Measurements from ENCODE around the gene SCAND1.
"Not testable (repeated sequence)": the region's sequence is repeated elsewhere in the genome, so short reads cannot be mapped to it uniquely, and the experiment has no call there.

SCAND1 gene

GRCh38 chr20:35954200-35954906 lies at the start of gene SCAND1:
TSS of gene SCAND1 (minus strand) at chr20:35954502. CDS start at chr20:35954284, 218 bp downstream.
- TF ChIP-seq POLR2A (IDR thresholded peaks at IDR 0.05; ENCODE audit: low read depth, low read length) = peak; percentile 86
- DNase-seq (ENCODE audit: insufficient read length, low spot score) (peak; percentile 88), FAIRE-seq (peak; percentile 15)

GRCh38 chr20:36004045-36004444 lies 49.7 kb upstream of the SCAND1 start:
- no peak for FAIRE-seq

GRCh38 chr20:36002855-36003254 lies 48.6 kb upstream of the SCAND1 start:
- DNase-seq (ENCODE audit: insufficient read length, low spot score) = no peak
- no peak for TF ChIP-seq POLR2A (IDR thresholded peaks at IDR 0.05; ENCODE audit: low read depth, low read length)
- no peak for FAIRE-seq

More at GRCh38 chr20:36004045-36004444, 49.7 kb upstream of the SCAND1 start:
- no peak for TF ChIP-seq POLR2A (IDR thresholded peaks at IDR 0.05; ENCODE audit: low read depth, low read length)
- DNase-seq (ENCODE audit: insufficient read length, low spot score) = no peak

DNA sequence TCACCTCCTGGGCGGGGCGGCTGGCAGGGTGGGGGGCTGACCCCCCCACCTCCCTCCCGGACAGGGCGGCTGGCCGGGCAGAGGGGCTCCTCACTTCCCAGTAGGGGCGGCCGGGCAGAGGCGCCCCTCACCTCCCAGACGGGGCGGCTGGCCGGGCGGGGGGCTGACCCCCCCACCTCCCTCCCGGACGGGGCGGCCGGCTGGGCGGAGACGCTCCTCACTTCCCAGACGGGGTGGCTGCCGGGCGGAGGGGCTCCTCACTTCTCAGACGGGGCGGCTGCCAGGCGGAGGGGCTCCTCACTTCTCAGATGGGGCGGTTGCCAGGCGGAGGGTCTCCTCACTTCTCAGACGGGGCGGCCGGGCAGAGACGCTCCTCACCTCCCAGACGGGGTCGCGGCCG lies 47.0 kb upstream of the SCAND1 start:
- not testable (repeated sequence) for DNase-seq (ENCODE audit: insufficient read length, low spot score); FAIRE-seq

DNA sequence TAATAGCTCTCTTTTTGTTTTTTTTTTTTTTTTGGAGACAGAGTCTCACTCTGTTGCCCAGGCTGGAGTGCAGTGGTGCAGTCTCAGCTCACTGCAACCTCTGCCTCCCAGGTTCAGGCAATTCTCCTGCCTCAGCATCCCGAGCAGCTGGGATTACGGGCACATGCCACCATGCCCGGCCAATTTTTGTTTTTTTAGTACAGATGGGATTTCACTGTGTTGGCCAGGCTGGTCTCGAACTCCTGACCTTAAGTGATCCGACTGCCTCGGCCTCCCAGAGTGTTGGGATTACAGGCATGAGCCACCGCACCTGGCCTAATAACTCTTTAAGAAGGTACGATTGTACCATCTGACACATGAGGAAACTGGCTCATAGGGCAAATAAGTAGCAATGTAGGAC lies 42.2 kb upstream of the SCAND1 start:
- FAIRE-seq; DNase-seq (ENCODE audit: insufficient read length, low spot score): not testable (repeated sequence)

DNA sequence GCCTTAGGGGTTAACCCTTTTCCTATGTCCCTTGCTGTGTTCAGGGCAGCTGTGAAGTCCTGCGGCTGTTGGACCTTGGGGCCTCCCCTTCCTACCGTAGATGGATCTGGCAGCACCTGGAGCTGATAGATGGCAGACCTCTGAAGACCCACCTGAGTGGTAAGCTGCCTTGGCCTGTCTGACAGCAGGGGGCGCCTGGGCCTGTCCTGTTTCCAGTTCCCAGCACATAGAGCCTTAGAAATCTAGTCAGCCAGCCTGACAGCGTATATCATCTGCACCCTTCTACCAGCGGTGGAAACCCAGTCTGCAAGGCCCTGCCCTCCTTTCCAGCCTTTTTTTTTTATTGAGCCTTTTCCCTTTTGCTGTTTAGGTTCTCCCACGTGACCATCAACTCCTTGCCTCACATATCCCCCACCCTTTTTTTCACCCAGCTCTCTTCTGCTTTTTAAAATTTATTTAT lies 40.7 kb upstream of the SCAND1 start:
- DNase-seq (ENCODE audit: insufficient read length, low spot score) (peak; percentile 71), FAIRE-seq (peak; percentile 84)
- no peak for TF ChIP-seq POLR2A (IDR thresholded peaks at IDR 0.05; ENCODE audit: low read depth, low read length)

- DNase-seq (ENCODE audit: insufficient read length, low spot score) = peak; percentile 82
- TF ChIP-seq POLR2A (IDR thresholded peaks at IDR 0.05; ENCODE audit: low read depth, low read length) = no peak
- FAIRE-seq = peak; percentile 33
Observed at GRCh38 chr20:35992713-35993335, 38.5 kb upstream of the SCAND1 start.

GRCh38 chr20:35991142-35991771 lies 37.0 kb upstream of the SCAND1 start:
- DNase-seq (ENCODE audit: insufficient read length, low spot score) = peak; percentile 49

GRCh38 chr20:35988910-35989463 lies 34.7 kb upstream of the SCAND1 start:
- FAIRE-seq (no peak), DNase-seq (ENCODE audit: insufficient read length, low spot score) (no peak)
- no peak for TF ChIP-seq POLR2A (IDR thresholded peaks at IDR 0.05; ENCODE audit: low read depth, low read length)

More at GRCh38 chr20:35991142-35991771, 37.0 kb upstream of the SCAND1 start:
- no peak for TF ChIP-seq POLR2A (IDR thresholded peaks at IDR 0.05; ENCODE audit: low read depth, low read length)
- FAIRE-seq = no peak

DNA sequence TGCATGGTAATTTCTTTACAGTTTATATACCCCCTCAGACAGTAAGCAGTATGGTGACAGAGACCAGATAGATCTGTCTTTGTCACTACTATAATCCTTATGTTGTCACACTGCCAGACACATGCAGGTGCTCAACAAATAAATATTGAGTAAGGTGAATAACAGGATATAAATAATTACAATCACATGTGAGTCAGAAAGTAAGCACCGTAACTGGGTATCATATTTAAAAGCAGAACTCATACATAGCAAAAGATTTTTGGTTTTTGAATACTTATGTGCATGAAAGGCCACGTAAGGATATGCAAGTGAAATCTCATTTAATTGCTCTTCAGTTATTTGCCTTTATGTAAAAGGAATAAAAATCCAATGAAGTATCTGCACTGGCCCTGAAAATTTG lies 31.5 kb upstream of the SCAND1 start:
- TF ChIP-seq POLR2A (IDR thresholded peaks at IDR 0.05; ENCODE audit: low read depth, low read length) = no peak
- DNase-seq (ENCODE audit: insufficient read length, low spot score) (no peak), FAIRE-seq (no peak)

- no peak for FAIRE-seq
- no peak for TF ChIP-seq POLR2A (IDR thresholded peaks at IDR 0.05; ENCODE audit: low read depth, low read length)
- DNase-seq (ENCODE audit: insufficient read length, low spot score) = no peak
Observed at GRCh38 chr20:35984382-35984781, 30.1 kb upstream of the SCAND1 start.

- TF ChIP-seq POLR2A (IDR thresholded peaks at IDR 0.05; ENCODE audit: low read depth, low read length) = no peak
- FAIRE-seq (no peak), DNase-seq (ENCODE audit: insufficient read length, low spot score) (no peak)
Observed at GRCh38 chr20:35981969-35982368, 27.7 kb upstream of the SCAND1 start.

GRCh38 chr20:35979544-35979943 lies 25.2 kb upstream of the SCAND1 start:
- FAIRE-seq (no peak), DNase-seq (ENCODE audit: insufficient read length, low spot score) (no peak)
- no peak for TF ChIP-seq POLR2A (IDR thresholded peaks at IDR 0.05; ENCODE audit: low read depth, low read length)

- TF ChIP-seq POLR2A (IDR thresholded peaks at IDR 0.05; ENCODE audit: low read depth, low read length) = no peak
- DNase-seq (ENCODE audit: insufficient read length, low spot score) = no peak
- no peak for FAIRE-seq
Observed at GRCh38 chr20:35978041-35978513, 23.8 kb upstream of the SCAND1 start.

Data from H54 (cell line).